Fibroblast of lung (primary cell): ENCODE measurements around the gene ELFN2. TPM values are rescaled to one million over a fixed set of nuclear protein-coding genes. Genes with fewer than 3 reads are reported as not detected.

Source experiments
- DNase-seq, 2 donors: peaks; one replicate each; pipeline versions ENCODE4 v3.0.0 to v3.0.0-alpha.2; 2010; ENCODE audit warnings: low read depth in 2 of 2
- H2AFZ ChIP-seq: 2 replicates; pipeline ENCODE4 v1.5.1; 2012; ENCODE audit warnings: low read length, control low read depth, inconsistent platforms
- H3K27ac ChIP-seq: 2 replicates; pipeline ENCODE4 v1.5.1; 2011; ENCODE audit warnings: low read length, control low read depth; ENCODE audit not compliant: insufficient read depth
- H3K27me3 ChIP-seq: 2 replicates; pipeline ENCODE4 v1.5.1; 2011; ENCODE audit warnings: mild to moderate bottlenecking, low read length; ENCODE audit not compliant: control insufficient read depth, insufficient read depth
- H3K36me3 ChIP-seq: 2 replicates; pipeline ENCODE4 v1.5.1; 2011; ENCODE audit warnings: low read length; ENCODE audit not compliant: control insufficient read depth, insufficient read depth
- H3K4me1 ChIP-seq: 2 replicates; pipeline ENCODE4 v1.5.1; 2011; ENCODE audit warnings: low read length; ENCODE audit not compliant: control insufficient read depth, insufficient read depth; ENCODE audit errors: extremely low read depth
- H3K4me2 ChIP-seq: 2 replicates; pipeline ENCODE4 v1.5.1; 2011; ENCODE audit warnings: low read length, control low read depth; ENCODE audit not compliant: insufficient read depth; ENCODE audit errors: extremely low read depth
- H3K4me3 ChIP-seq, 4 experiments: fragments of 200-600 bp in 1 of 4; sonication (generic) in 1 of 4; replicated peaks in 1 of 4; 2 replicates each; pipeline ENCODE4 v1.5.1; 2011 to 2016; ENCODE audit warnings: low read length in 4 of 4, low read depth in 3 of 4, mild to moderate bottlenecking in 3 of 4, control low read depth in 2 of 4, inconsistent platforms in 1 of 4, mixed read lengths in 1 of 4; ENCODE audit not compliant: insufficient read depth in 1 of 4; ENCODE audit errors: control extremely low read depth in 1 of 4
- H3K79me2 ChIP-seq: 2 replicates; pipeline ENCODE4 v1.5.1; 2012; ENCODE audit warnings: mild to moderate bottlenecking, low read length, inconsistent platforms; ENCODE audit not compliant: control insufficient read depth, insufficient read depth
- H3K9ac ChIP-seq: 2 replicates; pipeline ENCODE4 v1.5.1; 2011; ENCODE audit warnings: mild to moderate bottlenecking, low read length, control low read depth; ENCODE audit not compliant: insufficient read depth
- H3K9me3 ChIP-seq: 2 replicates; pipeline ENCODE4 v1.5.1; 2012; ENCODE audit warnings: low read depth, low read length; ENCODE audit not compliant: control insufficient read depth, insufficient read depth
- H4K20me1 ChIP-seq: 2 replicates; pipeline ENCODE4 v1.5.1; 2011; ENCODE audit warnings: low read length; ENCODE audit not compliant: control insufficient read depth, insufficient read depth; ENCODE audit errors: extremely low read depth
- CTCF ChIP-seq, 2 donors: IDR thresholded peaks in 1 of 2; conservative IDR thresholded peaks in 1 of 2; 1 replicate in 1 of 2; 2 replicates in 1 of 2; pipeline ENCODE4 v1.5.1; 2011 to 2012; ENCODE audit warnings: low read length in 2 of 2, control low read depth in 1 of 2, inconsistent platforms in 1 of 2, low read depth in 1 of 2, mild to moderate bottlenecking in 1 of 2
- EZH2 ChIP-seq: IDR thresholded peaks from 2 replicates; pipeline ENCODE4 v1.5.1; 2012; ENCODE audit warnings: low read length, control low read depth, mild to moderate bottlenecking; ENCODE audit errors: missing control alignments
- polyA plus RNA-seq, 2 donors: library from polyadenylated mRNA; depleted of rRNA in 1 of 2; stranded (reverse) in 1 of 2; unstranded in 1 of 2; fragments of >200 nt; gene quantifications; 2 replicates each; pipeline ENCODE4 v1.2.1, GENCODE V29; 2011 to 2012; ENCODE audit warnings: missing spikeins in 1 of 2
- total RNA-seq: library from RNA; depleted of rRNA; stranded (reverse); fragments of >200 nt; gene quantifications from 2 replicates; pipeline ENCODE4 v1.2.1, GENCODE V29; 2014

ELFN2 gene
- total and polyA plus RNA-seq, 2 donors (not counting 1 experiment from before 2014, with no cell fraction given): under 0.01 to 0.02 TPM

GRCh38 chr22:37426706-37427134, 559 bp downstream of the ELFN2 start:
- H3K4me1 ChIP-seq: peaks cover 2% of the 10 kb centered on the region
- no peaks in the 10 kb centered on the region for H3K36me3 ChIP-seq
- H2AFZ ChIP-seq: no peak overlapping the region
- no peak for DNase-seq
- H3K27ac ChIP-seq: no peak overlapping the region
- no peaks in the 10 kb centered on the region for H4K20me1 ChIP-seq
- H3K4me2 ChIP-seq: no peak overlapping the region
- H3K9me3 ChIP-seq: no peaks in the 10 kb centered on the region
- TF ChIP-seq EZH2: no peak
- no peak for TF ChIP-seq CTCF (conservative IDR thresholded peaks at IDR 0.05 in 1 of 2, IDR thresholded peaks at IDR 0.05 in 1 of 2; ENCODE audit: low read depth in 1 of 2, low read length in 2 of 2)
- H3K4me3 ChIP-seq: peak overlapping the region in 2 of 4 experiments; percentile 44 to 46
- no peak overlapping the region for H3K9ac ChIP-seq
- peaks cover 33% of the 10 kb centered on the region for H3K27me3 ChIP-seq
- no peaks in the 10 kb centered on the region for H3K79me2 ChIP-seq

DNA sequence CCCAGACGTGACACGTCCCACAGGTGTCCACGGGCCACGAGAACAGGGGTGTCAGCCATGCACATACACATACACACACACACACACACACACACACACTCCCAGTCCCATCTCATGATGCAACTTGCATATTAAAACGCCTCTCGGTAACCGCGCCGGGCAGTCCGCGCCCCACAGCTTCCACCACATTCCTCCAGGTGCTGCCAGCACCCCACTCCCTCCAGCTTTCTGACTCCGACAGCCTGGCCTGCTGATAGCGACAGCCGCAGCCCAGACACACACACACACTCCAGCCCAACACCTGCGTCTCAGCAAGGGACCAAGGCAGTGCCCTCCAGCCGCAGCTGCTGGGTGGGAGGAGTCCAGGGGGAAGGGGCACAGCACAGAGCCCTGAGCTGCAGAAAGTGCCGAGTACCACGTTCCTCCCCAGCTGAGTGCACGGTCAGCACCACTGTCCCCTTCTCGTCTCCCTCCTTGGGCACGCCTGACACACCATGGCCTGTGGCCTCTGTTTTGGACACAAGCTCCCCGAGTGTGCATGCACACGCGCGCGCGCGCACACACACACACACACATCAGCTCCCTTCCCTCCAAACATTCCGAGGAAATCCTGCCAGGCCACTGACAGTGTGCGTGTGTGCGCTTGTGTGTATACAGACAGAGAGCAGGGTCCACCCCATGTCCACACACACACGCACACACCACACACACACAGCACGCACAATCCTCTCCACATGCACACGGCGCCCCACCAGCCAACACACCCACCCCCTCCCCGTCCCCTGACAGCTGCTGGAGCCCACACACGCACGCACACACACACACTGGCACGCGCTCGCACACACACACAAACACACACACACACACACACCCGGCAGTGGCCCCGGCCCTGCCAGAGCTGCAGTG, 1.2 kb downstream of the ELFN2 start:
- peak; percentile 31 to 81 for DNase-seq
- TF ChIP-seq CTCF (conservative IDR thresholded peaks at IDR 0.05 in 1 of 2, IDR thresholded peaks at IDR 0.05 in 1 of 2; ENCODE audit: low read depth in 1 of 2, low read length in 2 of 2): no peak
- TF ChIP-seq EZH2: peak; percentile 25
- H3K36me3 ChIP-seq: no peaks in the 10 kb centered on the region
- no peaks in the 10 kb centered on the region for H3K4me1 ChIP-seq
- no peak overlapping the region for H3K27ac ChIP-seq
- H3K79me2 ChIP-seq: no peaks in the 10 kb centered on the region
- no peaks in the 10 kb centered on the region for H4K20me1 ChIP-seq
- H2AFZ ChIP-seq: no peak overlapping the region
- H3K9me3 ChIP-seq: no peaks in the 10 kb centered on the region
- H3K9ac ChIP-seq: no peak overlapping the region
- no peak overlapping the region for H3K4me3 ChIP-seq
- peaks cover 36% of the 10 kb centered on the region for H3K27me3 ChIP-seq
- no peak overlapping the region for H3K4me2 ChIP-seq

- no peak overlapping the region for H3K4me3 ChIP-seq
- H2AFZ ChIP-seq: no peak overlapping the region
- no peak overlapping the region for H3K27ac ChIP-seq
- peaks cover 43% of the 10 kb centered on the region for H3K27me3 ChIP-seq
- no peaks in the 10 kb centered on the region for H3K36me3 ChIP-seq
- no peaks in the 10 kb centered on the region for H3K9me3 ChIP-seq
- TF ChIP-seq CTCF (conservative IDR thresholded peaks at IDR 0.05 in 1 of 2, IDR thresholded peaks at IDR 0.05 in 1 of 2; ENCODE audit: low read depth in 1 of 2, low read length in 2 of 2): no peak
- TF ChIP-seq EZH2: no peak
- H3K79me2 ChIP-seq: no peaks in the 10 kb centered on the region
- DNase-seq: no peak
- no peak overlapping the region for H3K4me2 ChIP-seq
- H3K9ac ChIP-seq: no peak overlapping the region
- no peaks in the 10 kb centered on the region for H4K20me1 ChIP-seq
- no peaks in the 10 kb centered on the region for H3K4me1 ChIP-seq
Observed at GRCh38 chr22:37425369-37425768, 1.9 kb downstream of the ELFN2 start.
